Uterus (tissue), 4 donors: Measurements from ENCODE around the gene LMBR1L. TPM values are rescaled to one million over a fixed set of nuclear protein-coding genes. Genes with fewer than 3 reads are reported as not detected.

ENCODE experiments used
- DNase-seq, 2 donors: peaks; one replicate each; pipeline ENCODE4 v3.0.0-alpha.2; 2019 to 2020
- H3K27ac ChIP-seq, 2 donors: fragments of 200-600 bp; sonication (generic); 1 replicate in 1 of 2; 2 replicates in 1 of 2; pipeline ENCODE4 v1.5.1; 2016 to 2018
- H3K27me3 ChIP-seq, 2 donors: fragments of 200-600 bp; sonication (generic); one replicate each; pipeline ENCODE4 v1.5.1; 2018 to 2019; ENCODE audit warnings: control low read depth in 1 of 2
- H3K36me3 ChIP-seq, 2 donors: fragments of 200-600 bp; sonication (generic); one replicate each; pipeline ENCODE4 v1.5.1; 2019; ENCODE audit warnings: control low read depth in 1 of 2
- H3K4me1 ChIP-seq, 2 donors: fragments of 200-600 bp; sonication (generic); one replicate each; pipeline ENCODE4 v1.5.1; 2018 to 2019; ENCODE audit warnings: control low read depth in 1 of 2
- H3K4me3 ChIP-seq, 2 donors: fragments of 200-600 bp; sonication (generic); 1 replicate in 1 of 2; 2 replicates in 1 of 2; pipeline ENCODE4 v1.5.1; 2018 to 2019; ENCODE audit warnings: mild to moderate bottlenecking in 1 of 2
- H3K9me3 ChIP-seq, 2 donors: fragments of 200-600 bp; sonication (generic); one replicate each; pipeline ENCODE4 v1.5.1; 2019; ENCODE audit warnings: control low read depth in 1 of 2
- POLR2A ChIP-seq, 2 donors: fragments of 450-650 bp; IDR thresholded peaks; one replicate each; pipeline ENCODE4 v1.6.1; 2016; ENCODE audit warnings: antibody characterized with exemption in 2 of 2, mild to moderate bottlenecking in 1 of 2, moderate library complexity in 1 of 2
- intact Hi-C: fragments of 100-400 bp; cut with DNase I; formaldehyde crosslinking; loops from one replicate; pipeline ENCODE4 v1.15.1; 2023; ENCODE audit warnings: low total_unique reads
- total RNA-seq, 4 donors: library from RNA; depleted of rRNA in 3 of 4; stranded (reverse); fragments of >200 nt in 3 of 4; gene quantifications; one replicate each; pipeline versions ENCODE4 v1.1.0 to v1.2.4, GENCODE V29; 2014 to 2023
- TF ChIP-seq, protein P1 (sequence below), 4 experiments: fragments of 200-600 bp in 2 of 4; fragments of 450-650 bp in 2 of 4; sonication (generic) in 2 of 4; IDR thresholded peaks; one replicate each; pipeline ENCODE4 v1.5.1; 2016 to 2019; ENCODE audit warnings: antibody characterized with exemption in 4 of 4, mild to moderate bottlenecking in 2 of 4, moderate library complexity in 1 of 4
- donor health status: DM: yes; HTN: yes; CAD: no.

The LMBR1L gene
- total RNA-seq, 4 donors from 2014 or later = 22.1 to 114 (median 43.2) TPM

DNA sequence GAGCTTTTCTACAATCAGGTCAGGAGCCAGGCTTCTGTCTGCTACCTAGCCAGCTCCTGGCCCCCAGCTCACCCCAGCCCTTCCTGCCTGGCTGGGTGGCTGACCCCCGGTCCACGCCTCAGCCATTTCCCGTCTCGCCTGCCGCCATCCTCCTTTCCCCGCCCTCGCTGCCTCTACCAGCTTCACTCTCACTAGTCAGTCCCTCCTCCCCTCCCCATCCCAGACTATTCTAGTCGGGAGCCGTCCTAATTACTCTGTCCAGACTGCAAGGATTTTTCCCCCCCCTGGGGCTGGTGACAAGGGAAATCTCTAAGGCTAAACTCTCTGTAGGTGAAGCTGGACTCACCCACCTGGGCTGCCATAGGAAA lies 16.9 kb downstream of the LMBR1L start:
- Histone ChIP-seq H3K27ac (no peak overlapping the region), H3K4me3 (peak overlapping the region in 1 of 2 donors; percentile 7), H3K36me3 (no peaks in the 10 kb centered on the region), H3K4me1 (peaks cover 5 to 26% of the 10 kb centered on the region in 2 donors), H3K9me3 (no peaks in the 10 kb centered on the region), H3K27me3 (peaks cover 0 to 6% of the 10 kb centered on the region in 2 donors)
- TF ChIP-seq, protein P1, sequence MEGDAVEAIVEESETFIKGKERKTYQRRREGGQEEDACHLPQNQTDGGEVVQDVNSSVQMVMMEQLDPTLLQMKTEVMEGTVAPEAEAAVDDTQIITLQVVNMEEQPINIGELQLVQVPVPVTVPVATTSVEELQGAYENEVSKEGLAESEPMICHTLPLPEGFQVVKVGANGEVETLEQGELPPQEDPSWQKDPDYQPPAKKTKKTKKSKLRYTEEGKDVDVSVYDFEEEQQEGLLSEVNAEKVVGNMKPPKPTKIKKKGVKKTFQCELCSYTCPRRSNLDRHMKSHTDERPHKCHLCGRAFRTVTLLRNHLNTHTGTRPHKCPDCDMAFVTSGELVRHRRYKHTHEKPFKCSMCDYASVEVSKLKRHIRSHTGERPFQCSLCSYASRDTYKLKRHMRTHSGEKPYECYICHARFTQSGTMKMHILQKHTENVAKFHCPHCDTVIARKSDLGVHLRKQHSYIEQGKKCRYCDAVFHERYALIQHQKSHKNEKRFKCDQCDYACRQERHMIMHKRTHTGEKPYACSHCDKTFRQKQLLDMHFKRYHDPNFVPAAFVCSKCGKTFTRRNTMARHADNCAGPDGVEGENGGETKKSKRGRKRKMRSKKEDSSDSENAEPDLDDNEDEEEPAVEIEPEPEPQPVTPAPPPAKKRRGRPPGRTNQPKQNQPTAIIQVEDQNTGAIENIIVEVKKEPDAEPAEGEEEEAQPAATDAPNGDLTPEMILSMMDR (IDR thresholded peaks at IDR 0.05) = no peak
- TF ChIP-seq POLR2A (IDR thresholded peaks at IDR 0.05) = no peak
- intact Hi-C loops = no loop called here
- DNase-seq = no peak

DNA sequence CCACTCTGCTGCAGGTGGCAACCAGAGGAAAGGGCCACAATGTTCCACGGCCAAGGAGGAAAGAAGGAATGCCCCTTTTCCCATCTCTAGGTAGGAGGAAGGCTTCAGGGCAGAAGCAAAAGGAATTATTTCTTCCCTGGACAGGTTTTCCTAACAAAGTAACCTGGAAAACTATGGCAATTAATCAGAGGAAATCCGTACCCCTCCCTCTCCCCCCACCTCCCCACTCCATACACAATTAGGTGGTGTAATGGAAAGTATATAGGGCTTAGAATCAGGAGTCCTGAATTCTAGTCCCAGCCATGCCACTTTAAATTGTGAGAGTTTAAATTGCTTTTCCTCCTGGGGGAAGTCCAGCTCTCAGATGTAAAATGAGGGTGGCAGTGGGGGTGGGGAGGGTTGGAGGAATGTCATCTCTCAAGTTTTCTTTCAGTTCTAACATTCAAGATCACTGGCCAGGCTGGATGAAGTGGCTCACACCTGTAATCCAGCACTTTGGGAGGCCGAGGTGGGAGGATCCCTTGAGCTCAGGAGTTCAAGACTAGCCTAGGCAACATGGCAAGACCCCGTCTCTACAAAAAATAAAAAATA lies 17.7 kb downstream of the LMBR1L start:
- Histone ChIP-seq H3K36me3 (no peaks in the 10 kb centered on the region), H3K9me3 (no peaks in the 10 kb centered on the region), H3K27ac (peak overlapping the region in 1 of 2 donors; percentile 63), H3K4me3 (no peak overlapping the region), H3K27me3 (peaks cover 0 to 6% of the 10 kb centered on the region in 2 donors), H3K4me1 (peaks cover 5 to 26% of the 10 kb centered on the region in 2 donors)
- intact Hi-C loops = no loop called here
- TF ChIP-seq, protein P1 (IDR thresholded peaks at IDR 0.05) = no peak
- no peak for TF ChIP-seq POLR2A (IDR thresholded peaks at IDR 0.05)
- DNase-seq = no peak

DNA sequence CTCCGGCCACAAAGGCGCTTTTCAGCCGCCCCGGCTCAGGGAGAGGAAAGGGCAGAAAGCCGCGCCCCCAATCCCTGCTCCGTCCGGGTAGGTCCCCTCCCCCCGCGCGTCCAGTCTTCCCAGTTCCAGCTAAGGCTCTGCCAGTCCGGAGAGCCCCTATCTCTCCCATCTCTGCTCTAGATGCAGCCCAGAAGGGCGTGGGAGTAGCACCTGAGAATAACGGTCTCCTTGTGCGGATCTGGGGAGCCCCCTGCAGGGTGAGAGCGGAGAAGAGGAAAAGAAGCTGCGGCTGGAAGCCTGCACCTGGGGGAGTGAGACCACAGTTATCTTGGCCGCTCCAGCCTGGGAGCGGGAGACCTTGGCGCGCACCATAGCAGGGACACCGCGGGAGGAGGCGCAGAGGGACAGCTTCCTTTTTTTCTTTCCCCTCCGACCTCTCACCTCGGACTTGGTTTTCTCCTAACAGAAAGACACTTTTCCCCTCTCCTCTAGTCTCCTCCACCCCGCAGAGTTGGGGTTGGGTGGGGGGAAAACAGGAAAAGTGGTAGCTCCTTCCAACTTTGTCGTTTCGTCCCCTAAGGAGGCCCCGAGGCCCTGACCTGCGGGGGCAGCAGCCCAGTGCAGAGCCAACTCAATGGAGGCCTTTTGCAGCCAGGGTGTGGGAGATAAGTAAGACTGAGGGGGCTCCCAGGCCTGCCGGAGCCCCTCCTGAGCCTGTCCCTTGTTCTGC lies 18.4 kb downstream of the LMBR1L start:
- H3K4me3 ChIP-seq = peak overlapping the region; percentile 8 to 33
- H3K27ac ChIP-seq = peak overlapping the region in 1 of 2 donors; percentile 63
- TF ChIP-seq, protein P1 (IDR thresholded peaks at IDR 0.05) = peak; percentile 48 to 54 (median 50)
- TF ChIP-seq POLR2A (IDR thresholded peaks at IDR 0.05) = no peak
- no peaks in the 10 kb centered on the region for H3K36me3 ChIP-seq
- DNase-seq = peak; percentile 59 to 66
- H3K27me3 ChIP-seq = peaks cover 0 to 6% of the 10 kb centered on the region in 2 donors
- H3K9me3 ChIP-seq = no peaks in the 10 kb centered on the region
- H3K4me1 ChIP-seq = peaks cover 5 to 26% of the 10 kb centered on the region in 2 donors
- intact Hi-C loops = no loop called here

DNA sequence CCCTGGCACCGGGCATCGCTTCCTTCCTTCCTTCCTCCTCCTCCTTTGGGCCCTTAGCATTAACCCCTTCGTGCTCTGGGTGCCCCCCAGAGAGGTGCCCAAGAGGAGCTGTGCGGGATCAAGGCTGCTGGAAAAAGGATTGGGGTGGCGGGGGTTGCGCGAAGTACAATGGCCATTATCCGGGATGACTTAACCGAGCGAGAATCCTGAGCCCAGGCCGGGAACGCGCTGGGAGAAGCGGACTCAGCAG lies 18.9 kb downstream of the LMBR1L start:
- Histone ChIP-seq H3K27me3 (peaks cover 0 to 6% of the 10 kb centered on the region in 2 donors), H3K27ac (peak overlapping the region in 1 of 2 donors; percentile 63), H3K4me3 (peak overlapping the region; percentile 8 to 33), H3K4me1 (peaks cover 5 to 26% of the 10 kb centered on the region in 2 donors), H3K9me3 (no peaks in the 10 kb centered on the region), H3K36me3 (no peaks in the 10 kb centered on the region)
- no peak for DNase-seq
- intact Hi-C loops = no loop called here
- TF ChIP-seq, protein P1 (IDR thresholded peaks at IDR 0.05) = no peak
- no peak for TF ChIP-seq POLR2A (IDR thresholded peaks at IDR 0.05)

DNA sequence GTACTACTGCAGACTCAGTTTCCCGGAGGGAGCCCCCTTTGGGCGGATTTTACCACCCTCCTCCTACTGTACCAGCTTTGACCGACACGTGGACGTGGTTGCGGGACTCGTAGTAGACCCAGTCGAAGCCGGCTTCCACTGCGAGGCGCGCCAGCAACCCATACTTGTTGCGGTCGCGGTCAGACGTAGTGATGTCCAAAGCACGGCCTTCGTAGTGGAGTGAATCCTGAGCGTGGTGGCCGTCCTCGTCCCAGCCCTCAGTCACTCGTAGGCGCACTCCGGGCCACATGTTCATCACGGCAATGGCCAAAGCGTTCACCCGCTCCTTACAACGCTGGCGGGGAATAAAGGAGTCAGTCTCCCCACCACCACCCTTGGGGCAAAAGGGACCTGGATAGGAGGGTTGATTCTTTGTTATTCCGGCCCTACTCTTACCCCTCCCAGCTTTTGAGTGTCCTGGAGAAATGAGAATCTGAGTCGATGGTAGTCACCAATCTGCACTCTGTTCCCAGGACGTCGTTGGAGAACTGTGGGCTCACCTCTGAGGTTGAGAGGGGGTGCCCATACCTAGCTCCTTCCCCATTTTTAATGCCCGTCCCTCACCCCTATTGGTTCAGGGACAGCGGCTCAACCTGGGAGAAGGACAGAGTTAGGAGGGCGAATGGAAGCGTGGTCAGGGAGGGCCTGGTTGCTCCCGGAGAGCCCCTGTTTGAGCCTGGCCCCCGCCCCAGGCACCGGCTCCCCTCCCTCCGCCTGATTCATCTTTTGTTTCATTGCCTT lies 19.4 kb downstream of the LMBR1L start:
- H3K27ac ChIP-seq = peak overlapping the region in 1 of 2 donors; percentile 63
- TF ChIP-seq, protein P1 (IDR thresholded peaks at IDR 0.05) = no peak
- no peak for TF ChIP-seq POLR2A (IDR thresholded peaks at IDR 0.05)
- intact Hi-C loops = no loop called here
- H3K9me3 ChIP-seq = no peaks in the 10 kb centered on the region
- H3K27me3 ChIP-seq = peaks cover 0 to 6% of the 10 kb centered on the region in 2 donors
- peaks cover 5 to 26% of the 10 kb centered on the region in 2 donors for H3K4me1 ChIP-seq
- peak overlapping the region in 1 of 2 donors; percentile 33 for H3K4me3 ChIP-seq
- no peak for DNase-seq
- H3K36me3 ChIP-seq = no peaks in the 10 kb centered on the region
